GM20431 (cell line): Measurements from ENCODE around the gene SPRR4.

Experiments
- in situ Hi-C: fragments of 300-500 bp; cut with MseI, MboI; formaldehyde crosslinking; loops from one replicate; pipeline ENCODE4 v1.15.0; 2020; ENCODE audit warnings: low sequenced_read_pairs; ENCODE audit not compliant: unreplicated experiment

SPRR4 gene, protein sequence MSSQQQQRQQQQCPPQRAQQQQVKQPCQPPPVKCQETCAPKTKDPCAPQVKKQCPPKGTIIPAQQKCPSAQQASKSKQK

DNA sequence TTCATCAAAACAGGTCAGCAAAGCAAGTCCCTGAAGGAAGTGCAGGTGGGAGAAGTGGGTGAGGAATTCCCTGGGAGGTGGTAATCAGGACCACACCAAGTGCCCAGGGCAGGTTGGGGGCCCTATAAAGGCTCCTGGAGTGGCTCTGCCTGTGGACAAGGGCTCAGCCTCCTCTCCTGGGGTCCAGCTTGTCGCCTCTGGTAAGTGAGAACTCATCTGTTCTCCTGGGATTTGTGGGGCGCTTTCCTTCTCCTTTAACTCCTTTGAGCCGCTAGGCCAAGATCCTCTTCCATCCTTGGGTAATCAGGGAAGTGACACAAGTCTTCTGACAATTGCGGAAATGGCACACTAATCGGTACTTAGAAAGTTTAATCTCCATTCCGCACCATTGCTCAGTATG, at the start of gene SPRR4:
Gene SPRR4, plus strand, starts transcription at position 154 of the 400 bp plus-strand sequence. CDS start 1,243 bp downstream, outside the sequence.
- in situ Hi-C loops, result no loop called here

DNA sequence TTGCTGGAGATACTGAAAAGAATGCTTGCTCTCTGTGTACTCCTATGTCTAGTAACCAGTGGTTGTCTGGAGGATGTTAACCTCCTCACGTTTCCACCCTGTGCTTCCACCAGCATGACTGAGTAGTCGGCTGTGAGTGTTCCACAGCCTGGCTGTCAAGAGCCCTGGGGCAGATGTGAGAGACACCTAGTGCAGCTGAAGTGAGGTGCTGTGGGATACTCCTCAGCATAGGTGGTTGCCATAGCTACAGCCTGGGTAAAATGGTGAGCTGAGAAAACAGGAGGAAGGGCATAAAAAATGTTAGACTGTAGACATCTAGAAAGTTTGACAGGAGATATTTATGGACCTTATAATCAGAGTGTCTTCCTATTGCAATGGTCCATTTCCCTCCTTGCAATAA, 46.3 kb upstream of the SPRR4 start:
- in situ Hi-C loops, result no loop called here

DNA sequence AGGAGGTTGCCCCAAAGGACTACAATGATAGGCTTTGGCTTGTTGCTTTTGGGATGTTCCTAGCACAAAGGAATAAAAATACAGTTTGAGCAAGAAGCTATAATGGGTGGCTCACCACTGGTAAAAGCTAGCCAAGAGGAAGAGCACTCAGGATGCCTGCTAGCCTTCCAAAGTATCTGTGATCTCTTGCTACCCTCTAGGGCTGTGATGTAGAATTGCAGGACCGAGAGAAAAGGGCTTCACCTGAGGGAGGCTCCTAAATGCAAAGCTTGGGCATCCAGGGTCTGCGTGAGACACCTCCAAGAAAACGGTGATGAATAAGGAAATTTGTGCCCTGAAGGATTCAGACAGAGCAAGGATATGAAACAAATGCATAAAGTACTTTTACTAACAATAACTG, 44.4 kb upstream of the SPRR4 start:
- in situ Hi-C loops, result no loop called here

DNA sequence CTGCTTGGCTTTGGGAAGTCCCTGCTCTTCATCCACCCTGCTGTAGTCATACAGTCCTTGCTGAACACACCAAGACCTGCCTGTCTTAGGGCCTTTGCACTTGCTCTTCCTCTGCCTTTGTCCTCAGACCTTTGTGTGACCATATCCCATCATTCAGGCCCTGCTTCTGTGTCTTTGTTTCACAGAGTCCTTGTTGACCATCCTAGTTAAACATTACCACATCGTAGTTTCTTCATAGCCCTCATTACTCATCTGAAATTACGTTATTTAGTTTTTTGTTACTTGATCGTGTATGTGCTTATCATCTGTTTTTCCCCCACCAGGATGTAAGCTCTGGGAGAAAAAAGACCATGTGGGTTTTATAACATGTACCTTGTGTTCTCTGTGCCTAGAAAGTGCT, 41.8 kb upstream of the SPRR4 start:
- in situ Hi-C loops, result no loop called here

DNA sequence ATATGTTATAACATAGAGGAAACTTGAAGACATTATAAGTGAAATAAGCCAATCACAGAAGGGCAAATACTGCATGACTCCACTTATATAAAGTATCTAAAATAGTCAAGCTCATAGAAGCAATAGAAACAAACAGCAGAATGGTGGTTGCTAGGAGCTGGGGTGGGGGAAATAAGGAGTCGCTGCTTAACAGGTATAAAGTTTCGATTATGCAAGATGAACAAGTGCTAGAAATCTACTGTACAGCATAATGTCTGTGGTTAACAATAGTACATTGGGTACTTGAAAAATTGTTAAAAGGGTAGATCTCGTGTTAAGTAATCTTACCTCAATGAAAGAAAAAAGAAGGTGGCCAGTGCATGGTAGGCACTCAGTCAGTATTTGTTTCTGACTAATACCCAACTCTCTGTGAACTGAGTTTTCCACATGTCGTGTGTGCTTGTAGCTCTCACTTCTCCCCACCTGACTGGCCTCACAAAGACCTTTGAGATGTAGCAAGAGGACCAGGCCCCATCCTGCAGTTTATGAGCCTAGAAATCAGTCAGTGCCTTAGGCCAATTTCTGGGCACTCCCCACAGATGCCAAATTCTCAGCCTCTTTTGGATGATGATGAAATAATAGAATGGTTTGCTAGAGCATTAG, 38.2 kb upstream of the SPRR4 start:
- in situ Hi-C loops, result no loop called here

DNA sequence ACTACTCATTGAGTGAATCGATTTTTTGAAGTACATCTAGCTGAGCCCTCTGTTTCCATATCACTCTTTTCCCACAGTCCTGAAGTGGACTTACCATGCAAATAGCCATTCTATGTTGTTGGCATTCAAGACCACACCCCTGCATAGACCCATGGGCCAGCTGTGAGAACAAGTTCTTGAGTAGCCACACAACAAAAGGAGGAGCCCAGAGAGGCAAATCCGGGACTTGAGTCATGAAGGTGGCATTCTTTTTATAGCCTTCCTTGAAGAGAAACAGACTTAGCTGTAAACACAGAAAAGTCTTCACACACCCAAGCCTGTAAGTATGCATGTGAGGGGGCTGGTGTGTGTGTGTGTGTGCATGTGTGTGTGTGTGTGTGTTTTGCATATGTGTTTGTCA, 37.3 kb upstream of the SPRR4 start:
- in situ Hi-C loops, result no loop called here

DNA sequence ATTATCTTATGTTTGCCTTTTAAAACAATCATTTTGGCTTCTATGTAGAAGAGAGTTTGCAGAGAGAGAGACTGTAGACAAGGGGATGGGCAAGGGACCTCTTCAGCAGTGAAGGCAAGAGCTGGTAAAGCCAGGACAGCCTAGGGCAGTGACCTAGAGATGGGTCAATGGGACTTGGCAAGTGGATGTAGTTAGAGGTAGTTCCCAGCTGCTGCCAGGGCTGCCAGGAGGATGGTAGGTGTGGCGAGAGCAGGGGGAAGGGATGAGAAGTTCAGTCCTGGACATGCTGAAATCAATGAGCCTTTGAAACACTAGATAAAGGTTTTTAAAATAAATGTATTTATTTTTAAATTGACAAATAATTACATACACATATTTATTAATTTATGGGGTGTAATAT, 29.8 kb upstream of the SPRR4 start:
- in situ Hi-C loops, result no loop called here

DNA sequence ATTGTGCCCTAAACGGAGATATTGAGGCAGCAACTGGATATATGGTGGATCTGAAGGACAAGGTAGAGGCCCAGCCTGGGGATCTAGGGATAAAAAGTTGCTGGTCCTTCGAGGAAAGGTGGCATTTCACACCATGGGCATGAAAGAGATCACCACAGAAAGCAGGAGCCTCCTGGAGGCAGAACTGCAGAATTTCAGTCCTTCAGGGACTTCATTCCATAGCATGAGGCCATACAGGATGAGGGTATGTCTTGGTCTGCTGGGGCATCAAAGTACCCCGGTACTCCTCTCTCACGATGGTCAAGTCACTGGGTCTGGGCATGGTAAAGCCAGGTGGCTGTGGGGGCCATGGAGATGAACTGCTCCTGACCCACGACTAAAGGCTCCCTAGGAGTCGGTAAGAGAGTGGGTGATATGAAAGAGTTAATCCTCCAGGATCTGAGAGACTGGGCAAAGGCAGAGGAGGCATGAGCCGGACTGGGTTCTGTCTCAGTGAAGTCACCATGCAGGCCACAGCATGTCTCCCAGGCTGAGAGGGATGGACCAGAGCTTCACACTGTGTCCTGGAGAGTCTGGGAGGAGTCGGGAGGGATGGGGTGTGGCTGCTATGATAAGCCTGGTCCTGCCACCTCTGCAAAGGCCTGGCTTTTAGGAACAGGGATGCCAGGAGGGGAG, 29.3 kb upstream of the SPRR4 start:
- in situ Hi-C loops, result no loop called here

DNA sequence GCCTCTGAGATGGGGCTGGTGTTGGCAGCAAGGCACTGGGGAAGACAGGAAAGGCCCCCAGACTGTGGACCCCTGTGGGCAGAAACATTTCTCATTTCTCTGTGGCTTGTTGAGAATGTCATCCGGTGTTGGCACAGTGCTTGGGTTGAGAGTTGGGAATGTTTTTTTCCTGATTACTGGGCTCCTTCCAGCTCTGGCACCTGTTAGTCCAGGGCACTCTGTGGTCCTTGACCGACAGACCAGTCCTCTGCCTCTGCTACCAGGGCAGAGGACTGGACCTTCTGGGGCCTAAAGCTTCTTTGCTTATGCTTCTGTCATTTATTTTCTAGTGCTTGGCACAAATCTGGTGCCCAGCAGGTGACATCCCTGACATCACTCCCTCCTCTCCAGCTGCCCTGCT, 28.3 kb upstream of the SPRR4 start:
- in situ Hi-C loops, result no loop called here

DNA sequence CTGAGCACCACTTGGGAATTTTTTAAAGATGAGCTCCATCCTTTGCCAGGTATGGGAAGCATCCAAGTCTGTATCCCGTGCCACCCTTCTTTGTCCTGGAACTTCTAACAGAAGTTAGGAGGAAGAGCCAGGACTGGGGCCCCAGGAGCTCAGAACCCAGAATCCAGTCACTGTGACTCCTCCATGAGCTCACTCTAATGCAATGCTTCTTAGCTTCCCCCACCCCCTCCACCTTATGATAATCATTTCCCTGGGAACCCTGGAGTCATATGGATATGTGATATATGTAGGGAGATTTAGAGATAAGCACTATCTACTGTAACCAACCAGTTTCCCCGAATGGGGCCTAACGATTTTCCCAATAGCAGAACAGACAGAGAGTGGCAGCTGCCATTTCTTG, 24.2 kb upstream of the SPRR4 start:
- in situ Hi-C loops, result no loop called here

DNA sequence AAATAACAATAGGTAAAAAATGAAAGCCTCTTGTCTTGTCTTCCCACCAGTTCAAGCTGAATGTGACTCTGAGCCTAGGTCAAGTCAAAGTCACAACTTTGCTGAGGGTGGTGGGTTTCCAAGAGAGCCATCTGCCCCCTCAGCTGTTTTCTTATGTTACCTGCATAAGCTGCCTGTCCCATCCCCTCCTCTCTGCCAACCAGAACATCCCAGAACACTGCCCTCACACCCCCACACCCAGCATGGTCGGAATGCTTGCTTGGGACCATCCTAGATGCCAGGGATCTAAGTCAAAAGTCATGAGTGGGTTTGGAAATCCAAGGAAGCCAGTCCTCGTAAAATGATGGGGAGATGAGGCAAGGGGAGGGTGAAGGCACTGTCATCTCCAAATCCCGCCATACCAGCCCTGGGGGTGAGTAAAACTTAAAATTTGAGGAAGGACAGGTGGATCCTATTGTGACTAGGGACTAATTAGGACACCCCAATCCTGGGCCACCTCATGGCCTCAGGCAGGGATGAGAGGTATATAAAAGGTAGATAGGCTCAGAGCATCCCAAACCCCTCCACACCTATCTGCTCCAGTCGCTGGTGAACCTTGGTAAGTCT, 23.7 kb upstream of the SPRR4 start, which contains the start of gene SPRR5:
Gene SPRR5, plus strand, starts transcription at position 556 of the 606 bp plus-strand sequence. CDS start 1,349 bp downstream, outside the sequence.
- in situ Hi-C loops, result no loop called here

DNA sequence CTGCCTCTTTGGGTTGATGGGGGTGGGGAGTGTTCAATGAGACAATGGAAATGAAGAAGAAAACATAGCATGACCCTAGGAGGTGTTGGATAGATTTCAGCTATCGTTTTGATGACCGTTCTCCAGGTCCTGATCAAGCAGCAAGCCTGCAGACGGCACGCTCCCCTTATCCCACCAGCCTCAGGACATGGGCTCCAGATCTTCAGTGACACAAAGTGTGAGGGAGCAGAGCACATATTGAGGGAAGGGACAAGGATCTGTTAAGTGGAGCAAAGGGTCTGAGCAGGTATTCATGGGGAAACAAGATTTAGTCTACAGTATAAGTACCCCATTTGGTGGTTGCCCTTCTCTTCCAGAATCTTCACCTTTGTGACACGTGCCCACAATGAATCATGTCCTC, 18.7 kb upstream of the SPRR4 start:
- in situ Hi-C loops, result no loop called here

DNA sequence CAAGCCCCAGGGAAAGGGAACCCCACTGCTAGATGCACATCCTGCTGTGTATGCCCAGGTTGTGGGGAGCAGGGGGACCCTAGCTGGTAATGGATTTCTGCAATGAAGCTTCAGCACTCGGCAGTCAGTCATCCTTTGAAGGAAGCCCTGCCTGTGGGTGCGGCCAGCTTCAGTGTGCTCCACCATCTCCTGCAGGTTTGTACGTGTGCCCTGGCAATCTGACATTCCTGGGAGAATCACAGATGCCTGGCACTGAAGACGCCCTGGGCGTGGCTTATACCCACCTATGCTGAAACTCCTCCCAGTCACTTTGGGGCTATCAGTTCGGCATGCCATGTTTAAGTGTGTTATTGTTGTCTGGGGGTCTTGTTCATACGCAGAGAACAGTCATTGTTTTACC, 16.7 kb upstream of the SPRR4 start:
- in situ Hi-C loops, result no loop called here

DNA sequence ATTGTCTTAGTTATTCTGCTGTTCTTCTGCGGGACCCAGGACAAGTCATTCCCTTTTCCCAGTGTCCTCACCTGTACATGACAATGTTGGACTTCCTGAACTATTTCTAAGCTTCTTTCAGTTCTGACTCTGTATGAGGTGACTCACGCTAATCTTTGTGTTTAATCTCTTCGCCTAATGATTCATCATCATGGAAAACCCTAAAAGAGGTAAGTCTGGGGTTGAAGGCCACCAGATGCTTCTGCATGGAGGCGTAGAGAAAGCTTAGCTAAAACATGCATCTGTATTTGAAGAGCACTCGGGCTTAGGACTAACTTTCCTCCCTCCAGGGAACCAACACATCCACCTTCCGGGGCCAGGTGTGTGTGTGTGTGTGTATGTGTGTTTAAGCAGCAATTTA, 16.0 kb upstream of the SPRR4 start:
- in situ Hi-C loops, result no loop called here

DNA sequence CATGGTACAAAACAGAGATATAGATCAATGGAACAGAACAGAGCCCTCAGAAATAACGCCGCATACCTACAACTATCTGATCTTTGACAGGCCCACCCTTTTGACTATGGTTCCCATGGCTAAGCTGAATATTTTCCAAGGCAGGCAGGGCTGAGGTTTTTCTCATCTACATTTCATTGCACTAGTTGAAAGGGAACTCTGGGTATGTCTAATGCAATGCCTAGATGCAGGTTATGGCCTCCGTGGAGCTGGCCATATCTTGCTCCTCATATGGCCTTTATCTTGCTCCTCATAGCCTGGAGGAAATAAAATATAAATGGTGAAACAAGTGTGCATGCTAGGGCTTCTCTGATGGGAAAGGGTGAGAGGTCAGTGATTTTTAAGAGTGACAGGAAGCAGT, 12.9 kb upstream of the SPRR4 start:
- in situ Hi-C loops, result no loop called here

DNA sequence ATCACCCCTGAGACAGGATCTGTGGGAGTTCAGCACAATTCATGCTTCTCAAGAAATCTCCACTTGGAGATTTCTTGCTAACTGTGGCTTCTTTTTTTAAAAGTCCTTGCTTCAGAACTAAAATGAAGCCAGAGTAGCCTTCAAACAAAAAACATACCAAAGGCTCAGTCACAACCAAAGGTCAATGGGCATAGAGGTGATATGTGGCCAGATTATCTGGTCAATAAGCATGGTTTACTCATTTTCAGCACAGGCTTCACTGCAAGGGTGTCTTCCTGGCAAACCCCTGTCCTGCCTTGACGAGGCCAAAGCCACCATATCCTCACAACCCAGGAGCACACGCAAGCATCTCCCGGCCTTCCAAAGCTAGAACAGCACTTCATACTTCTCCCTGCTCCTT, 11.2 kb upstream of the SPRR4 start:
- in situ Hi-C loops, result no loop called here

DNA sequence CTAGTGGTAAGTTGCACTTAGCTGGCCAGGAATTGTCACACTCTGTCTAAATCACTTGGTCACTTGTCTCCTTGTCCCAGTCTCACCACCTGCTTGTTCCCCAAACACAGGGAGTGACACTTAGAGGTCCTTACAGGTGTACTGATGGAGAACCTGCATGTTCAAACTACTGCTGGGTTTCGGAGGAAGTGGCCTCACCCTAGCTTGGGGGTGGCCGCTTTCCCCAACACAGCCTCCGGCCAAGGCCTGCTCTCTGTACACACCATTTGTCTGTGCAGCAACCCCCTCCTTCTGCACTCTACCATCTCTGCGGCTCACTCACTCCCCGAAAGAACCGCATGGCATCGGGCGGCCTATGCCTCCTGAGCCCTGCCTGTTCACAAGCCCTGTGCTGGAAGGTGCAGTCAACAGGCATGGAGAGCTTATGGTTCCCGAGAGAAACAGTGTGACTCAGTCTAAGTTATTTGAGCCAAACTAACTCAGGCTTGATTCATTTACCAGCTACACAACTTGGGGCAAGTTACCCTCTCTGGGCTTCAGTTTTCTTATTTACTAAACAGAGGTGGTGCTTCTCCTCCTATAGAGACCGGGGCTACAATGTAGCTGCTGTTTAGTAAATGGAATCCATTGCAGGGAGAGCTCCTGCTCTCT, 10.5 kb upstream of the SPRR4 start:
- in situ Hi-C loops, result no loop called here

DNA sequence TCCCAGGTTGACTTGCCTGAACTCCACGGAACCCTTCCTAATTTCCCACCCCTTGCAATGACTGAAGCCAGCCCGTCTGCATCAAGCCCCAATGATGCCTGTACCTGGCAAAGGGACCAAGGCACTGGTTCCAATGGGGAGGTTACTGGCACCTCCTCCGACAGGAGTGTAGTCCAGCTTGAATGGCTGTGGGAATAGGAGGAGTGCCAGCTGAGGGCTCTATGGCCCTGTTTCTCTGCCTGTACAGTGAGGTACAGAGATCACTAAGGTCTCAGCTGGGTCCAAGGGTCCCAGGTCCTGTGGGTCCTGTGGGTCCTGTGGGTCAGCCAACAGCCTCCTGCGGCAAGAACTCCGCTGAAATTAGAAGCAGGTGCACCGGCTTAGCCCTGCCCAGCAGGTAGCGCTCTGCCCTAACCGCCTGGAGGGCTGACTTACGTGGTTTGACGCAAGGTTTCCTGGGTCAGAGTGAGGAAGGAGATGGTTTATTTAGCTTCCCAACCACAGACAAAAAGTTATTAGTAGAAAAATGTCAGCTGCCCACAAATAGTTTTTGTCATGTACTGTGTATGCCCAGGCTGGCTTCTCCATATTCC, 9.9 kb upstream of the SPRR4 start:
- in situ Hi-C loops, result no loop called here

DNA sequence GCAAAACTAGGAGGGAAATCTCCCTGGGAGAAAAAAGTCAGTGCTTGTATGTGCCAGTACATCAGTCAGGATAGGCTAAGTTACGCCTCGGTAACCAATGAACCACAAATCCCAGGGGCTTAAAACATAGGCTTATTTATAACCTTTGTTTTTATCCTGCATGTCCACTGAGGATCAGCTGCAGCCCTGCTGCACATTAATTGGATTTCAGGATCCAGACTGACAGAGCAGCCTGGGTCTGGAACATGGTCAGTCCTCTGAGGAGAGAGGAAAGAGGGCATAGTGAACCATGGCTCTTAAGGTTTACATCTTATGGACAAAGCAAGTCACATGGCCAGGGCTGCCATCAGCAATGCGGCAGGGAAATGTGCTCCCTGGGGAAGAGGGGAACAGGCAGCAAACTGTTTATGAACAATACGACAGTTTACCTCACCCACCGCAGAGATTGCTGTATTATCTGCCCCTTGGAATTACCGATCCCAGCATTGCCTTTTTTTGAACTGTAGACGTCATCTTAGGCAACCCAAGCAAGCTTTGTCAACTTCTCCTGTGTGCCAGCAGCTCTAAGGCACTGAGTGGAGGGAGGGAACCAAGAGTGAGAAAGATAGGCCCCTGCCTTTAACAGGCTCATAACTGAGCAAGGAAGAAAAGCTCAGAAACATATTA, 9.1 kb upstream of the SPRR4 start:
- in situ Hi-C loops, result no loop called here

DNA sequence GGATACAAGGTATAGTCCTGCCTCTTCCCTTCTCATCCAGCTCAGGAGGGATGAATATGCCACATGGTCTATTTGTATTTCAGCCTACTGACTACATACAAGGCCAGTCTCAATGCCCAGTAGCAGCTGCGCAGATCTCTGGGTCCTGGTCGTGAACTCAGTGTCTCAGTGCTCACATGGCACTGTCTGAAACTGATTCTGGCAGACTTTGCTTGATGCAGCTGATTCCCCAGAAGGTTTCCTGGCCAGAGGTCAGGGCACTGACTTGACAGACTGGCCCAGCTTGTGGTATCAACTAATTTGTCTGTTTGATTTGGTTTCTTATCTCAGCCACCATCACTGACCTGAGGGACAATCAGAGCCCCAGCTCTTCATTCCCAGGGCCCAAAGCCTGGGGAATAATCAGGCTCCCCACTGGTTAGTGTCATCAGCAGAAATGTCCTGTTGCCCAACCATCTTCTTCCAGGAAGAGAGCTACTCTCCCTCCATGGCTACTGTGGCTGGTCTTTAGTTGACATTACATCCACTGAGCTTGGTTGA, 7.5 kb upstream of the SPRR4 start:
- in situ Hi-C loops, result no loop called here
